Measurements from ENCODE around the gene MYF6. TPM values are rescaled to one million over a fixed set of nuclear protein-coding genes. Genes with fewer than 3 reads are reported as not detected.

Gene MYF6
- total and polyA plus RNA-seq, 9 of the 15 experiments (the other 6 are each of a cell fraction or from before 2014, with no cell fraction given), result not detected

DNA sequence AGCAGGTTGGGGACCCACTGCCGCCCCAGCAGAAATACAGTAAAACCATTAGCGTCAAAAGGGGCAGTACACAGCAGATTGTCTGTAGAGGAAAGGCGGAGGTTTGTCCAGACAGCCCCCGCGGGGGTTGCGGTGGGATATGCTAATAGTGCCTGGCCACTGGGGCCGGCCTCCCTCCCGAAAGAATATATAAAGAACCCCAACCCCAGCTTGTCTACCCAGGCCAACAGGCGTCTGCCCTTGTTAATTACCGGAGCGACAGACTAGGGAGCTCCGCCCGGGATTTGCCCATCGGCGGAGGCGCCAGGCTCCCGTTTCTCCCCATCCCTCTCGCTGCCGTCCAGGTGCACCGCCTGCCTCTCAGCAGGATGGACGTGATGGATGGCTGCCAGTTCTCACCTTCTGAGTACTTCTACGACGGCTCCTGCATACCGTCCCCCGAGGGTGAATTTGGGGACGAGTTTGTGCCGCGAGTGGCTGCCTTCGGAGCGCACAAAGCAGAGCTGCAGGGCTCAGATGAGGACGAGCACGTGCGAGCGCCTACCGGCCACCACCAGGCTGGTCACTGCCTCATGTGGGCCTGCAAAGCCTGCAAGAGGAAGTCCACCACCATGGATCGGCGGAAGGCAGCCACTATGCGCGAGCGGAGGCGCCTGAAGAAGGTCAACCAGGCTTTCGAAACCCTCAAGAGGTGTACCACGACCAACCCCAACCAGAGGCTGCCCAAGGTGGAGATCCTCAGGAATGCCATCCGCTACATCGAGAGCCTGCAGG, 9.4 kb downstream of the MYF6 start, which contains the start of gene MYF5:
TSS of gene MYF5 (plus strand) at position 217 of the 774 bp plus-strand sequence. CDS start at position 369, 152 bp downstream.
- FAIRE-seq, result no peak
- POLR2A ChIA-PET, result interaction anchor here (0.6 kb wide), 1 partner anchor 70 kb away, joined by 3 read pairs; no protein-coding TSS in a partner anchor
- ATAC-seq, result no peak
- TF ChIP-seq EHMT2 (IDR thresholded peaks at IDR 0.05) (no peak), ZBTB34 (CRISPR knock-in tag; IDR thresholded peaks at IDR 0.05) (no peak), ZNF609 (CRISPR knock-in tag; IDR thresholded peaks at IDR 0.05; ENCODE audit: borderline replicate concordance) (no peak), LCOR (CRISPR knock-in tag; IDR thresholded peaks at IDR 0.05) (no peak), ZNF212 (CRISPR knock-in tag; IDR thresholded peaks at IDR 0.05) (no peak), NEUROD1 (IDR thresholded peaks at IDR 0.05; ENCODE audit: borderline replicate concordance, low read depth, low read length, partially characterized antibody) (no peak), KLF10 (CRISPR knock-in tag; IDR thresholded peaks at IDR 0.05) (no peak), YY1 (IDR thresholded peaks at IDR 0.05; ENCODE audit: borderline replicate concordance in 1 of 3, control insufficient read depth in 1 of 3, extremely low read depth in 1 of 3, insufficient read depth in 3 of 3, insufficient read length in 1 of 3, insufficient replicate concordance in 2 of 3, low read depth in 1 of 3, low read length in 2 of 3) (no peak), HNRNPUL1 (IDR thresholded peaks at IDR 0.05; ENCODE audit: low read length) (no peak)
- TF ChIP-seq, protein P1, sequence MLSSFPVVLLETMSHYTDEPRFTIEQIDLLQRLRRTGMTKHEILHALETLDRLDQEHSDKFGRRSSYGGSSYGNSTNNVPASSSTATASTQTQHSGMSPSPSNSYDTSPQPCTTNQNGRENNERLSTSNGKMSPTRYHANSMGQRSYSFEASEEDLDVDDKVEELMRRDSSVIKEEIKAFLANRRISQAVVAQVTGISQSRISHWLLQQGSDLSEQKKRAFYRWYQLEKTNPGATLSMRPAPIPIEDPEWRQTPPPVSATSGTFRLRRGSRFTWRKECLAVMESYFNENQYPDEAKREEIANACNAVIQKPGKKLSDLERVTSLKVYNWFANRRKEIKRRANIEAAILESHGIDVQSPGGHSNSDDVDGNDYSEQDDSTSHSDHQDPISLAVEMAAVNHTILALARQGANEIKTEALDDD (IDR thresholded peaks at IDR 0.05), result no peak
- TF ChIP-seq, protein P2, sequence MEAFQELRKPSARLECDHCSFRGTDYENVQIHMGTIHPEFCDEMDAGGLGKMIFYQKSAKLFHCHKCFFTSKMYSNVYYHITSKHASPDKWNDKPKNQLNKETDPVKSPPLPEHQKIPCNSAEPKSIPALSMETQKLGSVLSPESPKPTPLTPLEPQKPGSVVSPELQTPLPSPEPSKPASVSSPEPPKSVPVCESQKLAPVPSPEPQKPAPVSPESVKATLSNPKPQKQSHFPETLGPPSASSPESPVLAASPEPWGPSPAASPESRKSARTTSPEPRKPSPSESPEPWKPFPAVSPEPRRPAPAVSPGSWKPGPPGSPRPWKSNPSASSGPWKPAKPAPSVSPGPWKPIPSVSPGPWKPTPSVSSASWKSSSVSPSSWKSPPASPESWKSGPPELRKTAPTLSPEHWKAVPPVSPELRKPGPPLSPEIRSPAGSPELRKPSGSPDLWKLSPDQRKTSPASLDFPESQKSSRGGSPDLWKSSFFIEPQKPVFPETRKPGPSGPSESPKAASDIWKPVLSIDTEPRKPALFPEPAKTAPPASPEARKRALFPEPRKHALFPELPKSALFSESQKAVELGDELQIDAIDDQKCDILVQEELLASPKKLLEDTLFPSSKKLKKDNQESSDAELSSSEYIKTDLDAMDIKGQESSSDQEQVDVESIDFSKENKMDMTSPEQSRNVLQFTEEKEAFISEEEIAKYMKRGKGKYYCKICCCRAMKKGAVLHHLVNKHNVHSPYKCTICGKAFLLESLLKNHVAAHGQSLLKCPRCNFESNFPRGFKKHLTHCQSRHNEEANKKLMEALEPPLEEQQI (IDR thresholded peaks at IDR 0.05), result no peak

More for the DNA sequence above, 9.4 kb downstream of the MYF6 start, which contains the start of gene MYF5:
- Histone ChIP-seq H3K9me3 (replicated peaks; ENCODE audit: control insufficient read depth, insufficient read depth, low read depth, low read length) (no peaks in the 10 kb centered on the region), H3K36me3 (ENCODE audit: control insufficient read depth, insufficient read depth, low read length) (no peaks in the 10 kb centered on the region), H2AFZ (ENCODE audit: low read depth, low read length) (no peak within 1 kb of the TSS), H3K27ac (ENCODE audit: extremely low read depth, low read depth, low read length) (no peak within 1 kb of the TSS), H3K9ac (ENCODE audit: insufficient read depth in 1 of 2, low read depth in 2 of 2, low read length in 2 of 2) (no peak within 1 kb of the TSS), H3K27me3 (ENCODE audit: control insufficient read depth in 2 of 2, insufficient read depth in 2 of 2, low read length in 2 of 2) (no peaks in the 10 kb centered on the region), H4K20me1 (replicated peaks; ENCODE audit: control insufficient read depth, insufficient read depth, low read length) (no peaks in the 10 kb centered on the region), H3K79me2 (ENCODE audit: control insufficient read depth, insufficient read depth, low read length) (no peaks in the 10 kb centered on the region), H3K9me1 (ENCODE audit: control insufficient read depth, insufficient read depth, low read length) (no peaks in the 10 kb centered on the region), H3K4me3 (no peak within 1 kb of the TSS), H3K4me1 (replicated peaks in 1 of 2; ENCODE audit: control insufficient read depth in 2 of 2, insufficient read depth in 2 of 2, low read length in 2 of 2) (no peaks in the 10 kb centered on the region), H3K4me2 (ENCODE audit: insufficient read depth, low read length) (no peak within 1 kb of the TSS)
- DNase-seq (ENCODE audit: extremely low read depth in 1 of 4, low spot score in 3 of 4), result no peak
- in situ Hi-C loops (cut with MboI) (no loop called here), intact Hi-C loops (cut with micrococcal nuclease) (no loop called here)
- CTCF ChIA-PET (ENCODE audit: low intra/inter-chr PET ratio), result no interaction called here
- WGBS (ENCODE audit: insufficient coverage, low coverage, missing lambda C conversion rate), result under 1% methylated on average over 38 of the region's 45 CpGs
- BruUV-seq (replicated peaks), result no TSS peak
